Spleen (tissue), 11 donors: ENCODE data around the gene CCNL1. TPM values are rescaled to one million over a fixed set of nuclear protein-coding genes. Genes with fewer than 3 reads are reported as not detected.

Experiments
- DNase-seq: peaks from one replicate; pipeline ENCODE4 v3.0.0-alpha.2; 2020
- H3K27ac ChIP-seq, 8 donors: fragments of 200-600 bp; sonication (generic) in 7 of 8; 1 replicate in 4 of 8; 2 replicates in 4 of 8; pipeline versions ENCODE4 v1.5.0 to v1.8.0; 2016 to 2021; ENCODE audit warnings: inconsistent platforms in 4 of 8, mild to moderate bottlenecking in 4 of 8, moderate library complexity in 1 of 8
- H3K27me3 ChIP-seq, 7 donors: fragments of 200-600 bp; sonication (generic) in 6 of 7; replicated peaks in 1 of 7; 1 replicate in 4 of 7; 2 replicates in 3 of 7; pipeline versions ENCODE4 v1.5.0 to v1.8.0; 2016 to 2021; ENCODE audit warnings: inconsistent platforms in 3 of 7, mild to moderate bottlenecking in 1 of 7
- H3K36me3 ChIP-seq, 6 donors: fragments of 200-600 bp; sonication (generic) in 5 of 6; 1 replicate in 4 of 6; 2 replicates in 2 of 6; pipeline versions ENCODE4 v1.5.0 to v1.8.0; 2016 to 2021; ENCODE audit warnings: inconsistent platforms in 2 of 6
- H3K4me1 ChIP-seq, 6 donors: fragments of 200-600 bp; sonication (generic) in 5 of 6; 1 replicate in 3 of 6; 2 replicates in 3 of 6; pipeline versions ENCODE4 v1.5.0 to v1.8.0; 2016 to 2021; ENCODE audit warnings: inconsistent platforms in 3 of 6
- H3K4me3 ChIP-seq, 8 donors: fragments of 200-600 bp; sonication (generic) in 7 of 8; 1 replicate in 4 of 8; 2 replicates in 4 of 8; pipeline versions ENCODE4 v1.5.0 to v1.8.0; 2016 to 2021; ENCODE audit warnings: inconsistent platforms in 4 of 8, mild to moderate bottlenecking in 4 of 8, moderate library complexity in 2 of 8
- H3K9me3 ChIP-seq, 8 donors: fragments of 200-600 bp; sonication (generic) in 7 of 8; 1 replicate in 4 of 8; 2 replicates in 4 of 8; pipeline versions ENCODE4 v1.5.0 to v1.8.0; 2016 to 2021; ENCODE audit warnings: inconsistent platforms in 4 of 8
- POLR2A ChIP-seq, 3 donors: fragments of 450-650 bp; IDR thresholded peaks; one replicate each; pipeline ENCODE4 v1.5.1; 2017; ENCODE audit warnings: antibody characterized with exemption in 3 of 3, mild to moderate bottlenecking in 1 of 3
- POLR2AphosphoS5 ChIP-seq, 3 donors: sonication (generic); formaldehyde crosslinking; IDR thresholded peaks; one replicate each; pipeline ENCODE4 v1.5.1; 2017; ENCODE audit warnings: antibody characterized with exemption in 3 of 3
- WGBS, 5 donors: extraction: QIAGEN DNeasy Blood & Tissue Kit in 3 of 5; methylation state at CpG; one replicate each; pipeline versions ENCODE4 v1.1.5 to v1.1.7; 2013 to 2018; 5-methylcytosine and 5-hydroxymethylcytosine counted together
- intact Hi-C: fragments of 100-400 bp; cut with DNase I; formaldehyde crosslinking; loops from one replicate; pipeline ENCODE4 v1.15.0; 2023; ENCODE audit warnings: low total_unique reads
- polyA plus RNA-seq, 3 donors: library from polyadenylated mRNA; stranded (reverse); fragments of 200-250 nt; gene quantifications; one replicate each; pipeline ENCODE4 v1.2.1, GENCODE V29; 2013
- total RNA-seq, 7 donors: library from RNA; depleted of rRNA in 3 of 7; stranded (reverse); fragments of >200 nt in 3 of 7; fragmentation: NEBNext Ultra II Directional in 4 of 7; extraction: Animal tissue kit (Norgen Biotek cat#: 25700) in 4 of 7; gene quantifications; one replicate each; pipeline versions ENCODE4 v1.1.0 to v1.2.1, GENCODE V29; 2016 to 2021
- TF ChIP-seq, protein P1 (sequence below), 11 experiments: fragments of 200-600 bp in 7 of 11; fragments of 450-650 bp in 4 of 11; sonication (generic) in 4 of 11; IDR thresholded peaks in 8 of 11; conservative IDR thresholded peaks in 3 of 11; 1 replicate in 7 of 11; 2 replicates in 4 of 11; pipeline versions ENCODE4 v1.4.0 to v1.8.0; 2016 to 2021; ENCODE audit warnings: antibody characterized with exemption in 11 of 11, inconsistent platforms in 4 of 11, mild to moderate bottlenecking in 1 of 11
- donor health status: healthy with polysubstance abuse.
- donor health status: DM: no; HTN: no; CAD: no; lungs with moderate emphysema.
- donor health status: DM: no; HTN: no; CAD: no.
- donor health status: Bipolar disorder and iron deficiency.
- donor health status: healthy.
- donor health status: DM: no; HTN: no; CAD: no.
- donor health status: DM: yes; HTN: yes; CAD: no.

Gene CCNL1
- total and polyA plus RNA-seq, 10 donors = 76.9 to 405 (median 234) TPM

DNA sequence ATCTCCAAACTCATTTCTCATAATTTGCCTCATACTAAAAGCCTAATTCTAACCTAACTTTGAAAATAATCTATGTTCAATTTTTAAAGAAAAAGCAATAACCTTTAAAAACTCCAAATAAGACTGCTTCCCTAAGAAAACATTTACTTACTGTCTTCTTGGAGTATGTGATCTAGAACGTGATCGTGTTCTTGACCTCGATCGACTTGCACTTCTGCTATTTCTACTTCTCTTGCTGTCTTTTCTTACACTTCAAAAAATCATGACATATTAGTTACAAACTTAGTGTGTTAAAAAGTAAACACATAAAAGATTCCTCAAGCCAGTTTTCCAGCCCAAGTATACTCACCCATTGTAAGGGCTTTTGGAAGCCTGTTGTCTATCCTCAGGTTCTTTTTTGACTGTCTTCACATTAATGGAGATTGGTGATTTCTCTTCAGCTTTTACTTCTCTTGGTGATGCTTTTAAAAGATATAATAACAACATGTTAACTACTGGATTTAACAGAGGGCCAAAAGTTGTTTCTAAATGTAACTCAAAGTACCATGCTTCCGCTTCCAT lies 10.7 kb downstream of the CCNL1 start:
- intact Hi-C loops = no loop called here
- Histone ChIP-seq H3K4me3 (no peak overlapping the region), H3K27ac (no peak overlapping the region), H3K36me3 (peaks cover 16 to 100% (median 97%) of the 10 kb centered on the region in 6 donors), H3K9me3 (no peaks in the 10 kb centered on the region), H3K27me3 (no peaks in the 10 kb centered on the region), H3K4me1 (peaks cover 6 to 63% (median 33%) of the 10 kb centered on the region in 6 donors)
- no peak for DNase-seq
- 76 to 94% (median 92%) methylated on average over 5 of the region's 5 CpGs for WGBS, 5 donors
- TF ChIP-seq POLR2AphosphoS5 (IDR thresholded peaks at IDR 0.05) = no peak
- TF ChIP-seq, protein P1, sequence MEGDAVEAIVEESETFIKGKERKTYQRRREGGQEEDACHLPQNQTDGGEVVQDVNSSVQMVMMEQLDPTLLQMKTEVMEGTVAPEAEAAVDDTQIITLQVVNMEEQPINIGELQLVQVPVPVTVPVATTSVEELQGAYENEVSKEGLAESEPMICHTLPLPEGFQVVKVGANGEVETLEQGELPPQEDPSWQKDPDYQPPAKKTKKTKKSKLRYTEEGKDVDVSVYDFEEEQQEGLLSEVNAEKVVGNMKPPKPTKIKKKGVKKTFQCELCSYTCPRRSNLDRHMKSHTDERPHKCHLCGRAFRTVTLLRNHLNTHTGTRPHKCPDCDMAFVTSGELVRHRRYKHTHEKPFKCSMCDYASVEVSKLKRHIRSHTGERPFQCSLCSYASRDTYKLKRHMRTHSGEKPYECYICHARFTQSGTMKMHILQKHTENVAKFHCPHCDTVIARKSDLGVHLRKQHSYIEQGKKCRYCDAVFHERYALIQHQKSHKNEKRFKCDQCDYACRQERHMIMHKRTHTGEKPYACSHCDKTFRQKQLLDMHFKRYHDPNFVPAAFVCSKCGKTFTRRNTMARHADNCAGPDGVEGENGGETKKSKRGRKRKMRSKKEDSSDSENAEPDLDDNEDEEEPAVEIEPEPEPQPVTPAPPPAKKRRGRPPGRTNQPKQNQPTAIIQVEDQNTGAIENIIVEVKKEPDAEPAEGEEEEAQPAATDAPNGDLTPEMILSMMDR (IDR thresholded peaks at IDR 0.05 in 8 of 11, conservative IDR thresholded peaks at IDR 0.05 in 3 of 11) = no peak
- no peak for TF ChIP-seq POLR2A (IDR thresholded peaks at IDR 0.05)

DNA sequence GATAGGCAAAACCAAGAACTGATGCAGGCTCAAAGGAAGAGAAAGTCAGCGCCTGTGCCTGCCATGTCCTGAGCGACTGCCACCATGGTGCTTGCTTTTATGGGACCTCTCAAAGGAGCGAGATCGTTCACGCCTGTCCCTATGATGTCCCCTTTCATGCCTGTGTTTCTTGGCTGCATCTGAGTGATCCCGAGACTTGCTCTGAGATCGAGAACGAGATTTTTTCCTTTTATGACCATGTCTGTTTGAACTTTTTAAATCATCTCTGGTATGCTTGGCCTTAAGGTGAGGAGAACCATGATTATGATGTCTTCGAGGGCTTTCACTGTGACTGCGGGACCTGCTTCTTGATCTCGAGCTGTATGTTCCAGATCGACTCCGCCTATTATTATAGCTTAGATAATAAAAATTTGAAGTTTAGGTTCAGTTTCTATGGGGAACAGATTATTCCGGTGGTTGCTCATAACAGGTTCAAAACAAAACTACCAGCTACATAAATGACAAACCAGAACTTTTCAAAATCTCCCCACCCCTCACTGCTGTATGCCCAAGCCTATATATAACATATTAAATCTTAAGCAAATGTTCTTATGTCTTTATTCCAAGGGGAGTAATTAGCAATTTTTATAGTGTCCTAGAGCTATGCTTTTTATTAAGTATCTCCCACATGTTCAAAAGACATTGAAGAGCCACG lies 11.6 kb downstream of the CCNL1 start:
- no peak overlapping the region for H3K4me3 ChIP-seq
- peaks cover 0 to 54% (median 24%) of the 10 kb centered on the region in 6 donors for H3K4me1 ChIP-seq
- intact Hi-C loops = no loop called here
- WGBS, 5 donors = 76 to 89% (median 83%) methylated on average over 15 of the region's 15 CpGs
- peak in 2 of 3 donors; percentile 34 to 69 for TF ChIP-seq POLR2AphosphoS5 (IDR thresholded peaks at IDR 0.05)
- TF ChIP-seq, protein P1 (IDR thresholded peaks at IDR 0.05 in 8 of 11, conservative IDR thresholded peaks at IDR 0.05 in 3 of 11) = no peak
- no peaks in the 10 kb centered on the region for H3K9me3 ChIP-seq
- H3K27ac ChIP-seq = no peak overlapping the region
- H3K36me3 ChIP-seq = peaks cover 16 to 100% (median 97%) of the 10 kb centered on the region in 6 donors
- H3K27me3 ChIP-seq = no peaks in the 10 kb centered on the region
- no peak for DNase-seq

- peaks cover 16 to 100% (median 93%) of the 10 kb centered on the region in 6 donors for H3K36me3 ChIP-seq
- no peak for TF ChIP-seq POLR2A (IDR thresholded peaks at IDR 0.05)
- TF ChIP-seq POLR2AphosphoS5 (IDR thresholded peaks at IDR 0.05) = no peak
- TF ChIP-seq, protein P1 (IDR thresholded peaks at IDR 0.05 in 8 of 11, conservative IDR thresholded peaks at IDR 0.05 in 3 of 11) = no peak
- intact Hi-C loops = no loop called here
Observed at GRCh38 chr3:157147099-157147803, 12.7 kb downstream of the CCNL1 start.

More at GRCh38 chr3:157147099-157147803, 12.7 kb downstream of the CCNL1 start:
- no peak overlapping the region for H3K27ac ChIP-seq
- WGBS, 5 donors = 93 to 97% (median 97%) methylated on average over 5 of the region's 5 CpGs
- no peak overlapping the region for H3K4me3 ChIP-seq
- H3K9me3 ChIP-seq = no peaks in the 10 kb centered on the region
- no peaks in the 10 kb centered on the region for H3K27me3 ChIP-seq
- DNase-seq = no peak
- H3K4me1 ChIP-seq = peaks cover 0 to 43% (median 13%) of the 10 kb centered on the region in 6 donors
